Duodenal mucosa (tissue), 2 donors: ENCODE data around the gene PRM3.

Source experiments
- H3K27ac ChIP-seq: one replicate; pipeline ENCODE4 v1.7.0; 2013; ENCODE audit warnings: low read depth, low read length
- H3K27me3 ChIP-seq, 2 donors: one replicate each; pipeline ENCODE4 v1.7.0; 2013; ENCODE audit warnings: low read length in 2 of 2, control low read depth in 1 of 2; ENCODE audit not compliant: insufficient read depth in 2 of 2, control insufficient read depth in 1 of 2
- H3K36me3 ChIP-seq, 2 donors: one replicate each; pipeline ENCODE4 v1.7.0; 2013; ENCODE audit warnings: low read length in 2 of 2, control low read depth in 1 of 2; ENCODE audit not compliant: insufficient read depth in 2 of 2, control insufficient read depth in 1 of 2
- H3K4me1 ChIP-seq, 2 donors: one replicate each; pipeline ENCODE4 v1.7.0; 2013; ENCODE audit warnings: low read length in 2 of 2, control low read depth in 1 of 2; ENCODE audit not compliant: insufficient read depth in 2 of 2, control insufficient read depth in 1 of 2
- H3K4me3 ChIP-seq, 2 donors: one replicate each; pipeline ENCODE4 v1.7.0; 2013; ENCODE audit warnings: low read length in 2 of 2, low read depth in 1 of 2
- H3K9ac ChIP-seq, 2 donors: one replicate each; pipeline ENCODE4 v1.7.0; 2013; ENCODE audit warnings: low read length in 2 of 2, low read depth in 1 of 2
- H3K9me3 ChIP-seq, 2 donors: one replicate each; pipeline ENCODE4 v1.7.0; 2013; ENCODE audit warnings: low read length in 2 of 2, control low read depth in 1 of 2; ENCODE audit not compliant: control insufficient read depth in 1 of 2

The PRM3 gene

DNA sequence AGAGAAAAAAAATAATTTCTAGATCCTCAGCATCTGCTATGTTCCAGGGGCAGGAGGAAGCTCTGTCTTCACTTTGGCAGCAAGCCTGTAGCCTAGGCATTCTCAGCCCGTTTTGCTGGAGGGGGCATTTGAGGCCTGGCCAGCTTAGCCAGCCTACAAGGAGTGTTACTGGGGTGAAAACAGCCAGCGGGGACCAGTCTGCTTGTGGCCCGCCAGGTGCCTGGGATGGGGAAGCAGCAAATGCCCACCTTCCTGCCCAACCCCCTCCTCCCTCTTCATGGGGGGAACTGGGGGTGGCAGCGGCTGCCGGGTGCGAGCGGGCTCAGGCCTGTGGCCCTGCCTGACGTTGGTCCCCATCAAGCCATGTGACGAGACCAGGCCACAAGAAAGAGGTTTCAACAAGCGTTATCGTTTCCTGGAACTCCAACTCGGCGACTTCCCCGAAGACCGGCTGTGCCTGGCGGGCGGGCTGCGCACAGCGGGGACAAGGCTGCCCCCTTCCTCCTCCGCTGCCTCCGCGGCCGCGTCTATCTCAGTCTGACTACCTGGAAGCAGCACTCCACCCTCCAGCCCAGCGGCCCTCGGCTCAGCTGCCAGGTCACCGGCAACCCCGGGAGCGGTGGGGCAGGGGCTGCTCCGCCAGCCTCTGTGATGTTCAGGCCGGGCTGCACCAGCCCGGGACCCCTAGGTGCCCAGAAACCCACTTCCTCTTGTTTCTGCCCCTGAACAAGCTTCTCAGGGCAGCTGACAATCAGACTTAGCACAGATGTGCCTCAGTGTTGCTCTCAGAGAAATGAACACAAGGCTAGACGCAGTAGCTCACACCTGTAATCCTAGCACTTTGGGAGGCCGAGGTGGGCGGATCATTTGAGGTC is 40.3 kb downstream of the PRM3 start:
- no peaks in the 10 kb centered on the region for H3K36me3 ChIP-seq
- H3K9me3 ChIP-seq: no peaks in the 10 kb centered on the region
- no peak overlapping the region for H3K9ac ChIP-seq
- H3K4me3 ChIP-seq: peak overlapping the region in 1 of 2 donors; percentile 10
- no peaks in the 10 kb centered on the region for H3K27me3 ChIP-seq
- H3K4me1 ChIP-seq: peaks cover 5 to 7% of the 10 kb centered on the region in 2 donors
- peak overlapping the region; percentile 42 for H3K27ac ChIP-seq

- Histone ChIP-seq H3K36me3 (no peaks in the 10 kb centered on the region), H3K9me3 (no peaks in the 10 kb centered on the region), H3K4me1 (peaks cover 5 to 7% of the 10 kb centered on the region in 2 donors), H3K27ac (no peak overlapping the region), H3K27me3 (no peaks in the 10 kb centered on the region), H3K4me3 (no peak overlapping the region), H3K9ac (no peak overlapping the region)
These were observed 41.1 kb downstream of the PRM3 start for GRCh38 chr16:11232302-11232851.

GRCh38 chr16:11231367-11231970 is 42.0 kb downstream of the PRM3 start:
- no peak overlapping the region for H3K4me3 ChIP-seq
- no peaks in the 10 kb centered on the region for H3K27me3 ChIP-seq
- H3K36me3 ChIP-seq: no peaks in the 10 kb centered on the region
- H3K9ac ChIP-seq: no peak overlapping the region
- H3K27ac ChIP-seq: no peak overlapping the region
- H3K9me3 ChIP-seq: no peaks in the 10 kb centered on the region
- peaks cover 5 to 7% of the 10 kb centered on the region in 2 donors for H3K4me1 ChIP-seq

DNA sequence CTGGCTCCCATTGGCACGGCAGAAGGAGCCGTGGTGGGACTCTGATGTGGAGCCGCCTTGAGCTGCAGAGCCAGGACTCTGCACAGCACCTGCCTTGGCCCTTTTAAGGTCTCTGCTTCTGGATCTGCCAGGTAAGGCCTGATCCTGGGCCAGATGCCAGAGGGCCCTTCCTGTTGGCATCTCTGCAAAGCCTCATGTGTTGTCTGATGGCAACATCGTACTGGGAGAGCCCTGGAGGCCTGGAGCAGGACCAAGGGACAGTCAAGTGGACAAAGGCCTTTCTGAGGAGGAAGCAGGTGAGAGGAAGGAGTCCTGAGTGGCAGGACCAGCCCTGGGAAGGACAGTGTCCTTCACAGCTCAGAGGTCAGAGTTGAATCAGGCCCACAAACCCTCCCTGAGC is 43.5 kb downstream of the PRM3 start:
- Histone ChIP-seq H3K27ac (no peak overlapping the region), H3K4me3 (no peak overlapping the region), H3K36me3 (no peaks in the 10 kb centered on the region), H3K9me3 (no peaks in the 10 kb centered on the region), H3K9ac (no peak overlapping the region), H3K4me1 (peaks cover 11 to 12% of the 10 kb centered on the region in 2 donors), H3K27me3 (no peaks in the 10 kb centered on the region)

DNA sequence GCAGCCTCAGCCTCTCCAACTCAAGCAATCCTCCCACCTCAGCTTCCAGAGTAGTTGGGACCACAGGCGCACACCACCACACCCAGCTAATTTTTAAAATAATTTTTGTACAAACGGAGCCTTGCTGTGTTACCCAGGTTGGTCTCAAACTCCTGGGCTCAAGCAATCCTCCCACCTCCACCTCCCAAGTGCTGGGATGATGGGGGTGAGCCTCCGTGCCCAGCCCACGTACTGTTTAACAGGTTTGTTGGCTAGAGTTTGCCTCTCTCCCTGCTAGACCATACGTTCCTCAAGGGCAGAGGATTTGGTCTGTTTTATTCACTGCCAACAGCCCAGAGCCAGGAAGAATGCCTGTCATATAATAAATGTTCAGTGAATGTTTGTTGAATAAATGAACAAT is 44.0 kb downstream of the PRM3 start:
- no peak overlapping the region for H3K9ac ChIP-seq
- no peak overlapping the region for H3K27ac ChIP-seq
- no peaks in the 10 kb centered on the region for H3K36me3 ChIP-seq
- H3K4me1 ChIP-seq: peaks cover 14 to 16% of the 10 kb centered on the region in 2 donors
- H3K9me3 ChIP-seq: no peaks in the 10 kb centered on the region
- H3K27me3 ChIP-seq: no peaks in the 10 kb centered on the region
- no peak overlapping the region for H3K4me3 ChIP-seq

GRCh38 chr16:11225677-11226549 is 47.5 kb downstream of the PRM3 start:
- Histone ChIP-seq H3K27ac (no peak overlapping the region), H3K9ac (no peak overlapping the region)

GRCh38 chr16:11224894-11225676 is 48.3 kb downstream of the PRM3 start:
- Histone ChIP-seq H3K9ac (no peak overlapping the region), H3K36me3 (no peaks in the 10 kb centered on the region), H3K27me3 (no peaks in the 10 kb centered on the region), H3K4me3 (no peak overlapping the region), H3K27ac (no peak overlapping the region), H3K9me3 (no peaks in the 10 kb centered on the region), H3K4me1 (peaks cover 15 to 16% of the 10 kb centered on the region in 2 donors)

More at GRCh38 chr16:11225677-11226549, 47.5 kb downstream of the PRM3 start:
- Histone ChIP-seq H3K4me3 (no peak overlapping the region), H3K9me3 (no peaks in the 10 kb centered on the region), H3K36me3 (no peaks in the 10 kb centered on the region), H3K4me1 (peaks cover 15 to 16% of the 10 kb centered on the region in 2 donors), H3K27me3 (no peaks in the 10 kb centered on the region)

- H3K9me3 ChIP-seq: no peaks in the 10 kb centered on the region
- H3K27me3 ChIP-seq: no peaks in the 10 kb centered on the region
- peaks cover 15 to 16% of the 10 kb centered on the region in 2 donors for H3K4me1 ChIP-seq
- peak overlapping the region in 1 of 2 donors; percentile 18 for H3K9ac ChIP-seq
- H3K4me3 ChIP-seq: no peak overlapping the region
- H3K36me3 ChIP-seq: no peaks in the 10 kb centered on the region
- H3K27ac ChIP-seq: peak overlapping the region; percentile 11
These were observed 49.1 kb downstream of the PRM3 start for GRCh38 chr16:11224096-11224893.
